ENCODE results near the gene ZG16.
"Not testable (repeated sequence)": the region's sequence is repeated elsewhere in the genome, so short reads cannot be mapped to it uniquely, and the experiment has no call there.

The ZG16 gene

GRCh38 chr16:29753516-29753915 lies 24.5 kb upstream of the ZG16 start:
- no peak for DNase-seq

- no peak for DNase-seq
These were observed 21.4 kb upstream of the ZG16 start for GRCh38 chr16:29756654-29757053.

- not testable (repeated sequence) for DNase-seq
These were observed 21.0 kb upstream of the ZG16 start for GRCh38 chr16:29757086-29757485.

- no peak for DNase-seq
These were observed 20.0 kb upstream of the ZG16 start for GRCh38 chr16:29757950-29758466.

GRCh38 chr16:29760567-29761279 lies 17.3 kb upstream of the ZG16 start:
- DNase-seq = peak; percentile 84

- not testable (repeated sequence) for DNase-seq
These were observed 16.8 kb upstream of the ZG16 start for GRCh38 chr16:29761280-29761651.

- no peak for DNase-seq
These were observed 16.2 kb upstream of the ZG16 start for GRCh38 chr16:29761882-29762281.

GRCh38 chr16:29763326-29763725 lies 14.7 kb upstream of the ZG16 start:
- no peak for DNase-seq

GRCh38 chr16:29765167-29766032 lies 12.7 kb upstream of the ZG16 start:
- DNase-seq = peak; percentile 66

GRCh38 chr16:29766571-29766970 lies 11.5 kb upstream of the ZG16 start:
- no peak for DNase-seq

- no peak for DNase-seq
These were observed 11.0 kb upstream of the ZG16 start for GRCh38 chr16:29767062-29767461.

GRCh38 chr16:29769507-29769906 lies 8.5 kb upstream of the ZG16 start:
- DNase-seq = no peak

GRCh38 chr16:29770250-29770929 lies 7.7 kb upstream of the ZG16 start:
- DNase-seq = no peak

- DNase-seq = not testable (repeated sequence)
These were observed 5.7 kb upstream of the ZG16 start for GRCh38 chr16:29772330-29772729.

- DNase-seq = no peak
These were observed 3.3 kb upstream of the ZG16 start for GRCh38 chr16:29774730-29775129.

GRCh38 chr16:29775742-29776408 lies 2.2 kb upstream of the ZG16 start:
- DNase-seq = no peak

GRCh38 chr16:29779474-29779873 lies 1.4 kb downstream of the ZG16 start:
- DNase-seq = no peak

GRCh38 chr16:29783094-29783953 lies 5.3 kb downstream of the ZG16 start:
- not testable (repeated sequence) for DNase-seq

- DNase-seq = no peak
These were observed 6.1 kb downstream of the ZG16 start for GRCh38 chr16:29784157-29784556.

GRCh38 chr16:29784901-29785500 lies 6.9 kb downstream of the ZG16 start:
- no peak for DNase-seq

GRCh38 chr16:29787155-29787554 lies 9.1 kb downstream of the ZG16 start:
- not testable (repeated sequence) for DNase-seq
